Breast epithelium (tissue), 3 donors: Measurements from ENCODE around the gene DIPK2A.

Source experiments
- CTCF ChIP-seq, 3 donors: fragments of 450-650 bp; IDR thresholded peaks; one replicate each; pipeline ENCODE4 v1.5.1; 2016 to 2017; ENCODE audit warnings: antibody characterized with exemption in 3 of 3, mild to moderate bottlenecking in 3 of 3, moderate library complexity in 3 of 3
- POLR2A ChIP-seq: fragments of 450-650 bp; IDR thresholded peaks from one replicate; pipeline ENCODE4 v1.6.1; 2016; ENCODE audit warnings: antibody characterized with exemption, mild to moderate bottlenecking, moderate library complexity
- POLR2AphosphoS5 ChIP-seq, 3 donors: sonication (generic); formaldehyde crosslinking; IDR thresholded peaks; one replicate each; pipeline ENCODE4 v1.6.1; 2017; ENCODE audit warnings: antibody characterized with exemption in 3 of 3

- TF ChIP-seq CTCF (IDR thresholded peaks at IDR 0.05) (no peak), POLR2AphosphoS5 (IDR thresholded peaks at IDR 0.05) (no peak), POLR2A (no peak)
Measured at GRCh38 chr3:143924522-143925285, 46.9 kb upstream of the DIPK2A start.
